ENCODE measurements around the gene RTF2.

DNA sequence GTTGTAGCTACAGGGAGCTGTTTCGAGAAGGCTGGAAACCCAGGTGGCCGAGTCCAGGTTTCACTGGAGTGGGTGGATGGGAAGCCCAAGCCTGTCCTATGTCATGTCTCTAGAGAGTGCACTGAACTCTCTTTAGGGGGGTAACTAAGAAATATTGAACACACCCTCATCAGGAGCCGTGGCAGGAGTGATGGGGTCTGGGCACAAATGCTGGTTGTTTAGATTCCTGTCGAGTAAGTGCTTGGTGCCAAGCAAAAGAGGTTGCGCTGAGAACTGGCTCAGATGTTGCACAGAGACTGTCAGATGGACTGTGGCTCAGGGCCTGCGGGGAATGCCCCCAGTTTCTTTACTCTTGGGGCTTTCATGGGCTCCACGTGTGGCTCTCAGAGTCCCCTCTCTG lies 48.8 kb downstream of the RTF2 start:
- TF ChIP-seq POLR2A (IDR thresholded peaks at IDR 0.05) = no peak
- TF ChIP-seq, protein P1, sequence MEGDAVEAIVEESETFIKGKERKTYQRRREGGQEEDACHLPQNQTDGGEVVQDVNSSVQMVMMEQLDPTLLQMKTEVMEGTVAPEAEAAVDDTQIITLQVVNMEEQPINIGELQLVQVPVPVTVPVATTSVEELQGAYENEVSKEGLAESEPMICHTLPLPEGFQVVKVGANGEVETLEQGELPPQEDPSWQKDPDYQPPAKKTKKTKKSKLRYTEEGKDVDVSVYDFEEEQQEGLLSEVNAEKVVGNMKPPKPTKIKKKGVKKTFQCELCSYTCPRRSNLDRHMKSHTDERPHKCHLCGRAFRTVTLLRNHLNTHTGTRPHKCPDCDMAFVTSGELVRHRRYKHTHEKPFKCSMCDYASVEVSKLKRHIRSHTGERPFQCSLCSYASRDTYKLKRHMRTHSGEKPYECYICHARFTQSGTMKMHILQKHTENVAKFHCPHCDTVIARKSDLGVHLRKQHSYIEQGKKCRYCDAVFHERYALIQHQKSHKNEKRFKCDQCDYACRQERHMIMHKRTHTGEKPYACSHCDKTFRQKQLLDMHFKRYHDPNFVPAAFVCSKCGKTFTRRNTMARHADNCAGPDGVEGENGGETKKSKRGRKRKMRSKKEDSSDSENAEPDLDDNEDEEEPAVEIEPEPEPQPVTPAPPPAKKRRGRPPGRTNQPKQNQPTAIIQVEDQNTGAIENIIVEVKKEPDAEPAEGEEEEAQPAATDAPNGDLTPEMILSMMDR (IDR thresholded peaks at IDR 0.05 in 8 of 11, conservative IDR thresholded peaks at IDR 0.05 in 3 of 11) = no peak

Measured in spleen (tissue), 7 donors.